Putamen (tissue), 1 donor: ENCODE measurements around the gene CPNE4.

Experiments used
- DNase-seq: peaks from one replicate; pipeline ENCODE4 v3.0.0-alpha.2; 2016; ENCODE audit warnings: low spot score

The CPNE4 gene

GRCh38 chr3:131692356-131692755 is 342.5 kb downstream of the CPNE4 start:
- no peak for DNase-seq

GRCh38 chr3:131690800-131691199 is 344.0 kb downstream of the CPNE4 start:
- no peak for DNase-seq

- no peak for DNase-seq
Measured at GRCh38 chr3:131688370-131688769, 346.4 kb downstream of the CPNE4 start.

- DNase-seq: no peak
Measured at GRCh38 chr3:131669600-131669999, 365.2 kb downstream of the CPNE4 start.

GRCh38 chr3:131658771-131659170 is 376.0 kb downstream of the CPNE4 start:
- no peak for DNase-seq

GRCh38 chr3:131658115-131658514 is 376.7 kb downstream of the CPNE4 start:
- DNase-seq: no peak

- DNase-seq: no peak
Measured at GRCh38 chr3:131655070-131655690, 379.6 kb downstream of the CPNE4 start.

- DNase-seq: no peak
Measured at GRCh38 chr3:131645638-131646037, 389.2 kb downstream of the CPNE4 start.

GRCh38 chr3:131636266-131636775 is 398.5 kb downstream of the CPNE4 start:
- DNase-seq: no peak

GRCh38 chr3:131630807-131631206 is 404.0 kb downstream of the CPNE4 start:
- no peak for DNase-seq

GRCh38 chr3:131630097-131630496 is 404.7 kb downstream of the CPNE4 start:
- DNase-seq: no peak

- peak; percentile 1 for DNase-seq
Measured at GRCh38 chr3:131623431-131623830, 411.4 kb downstream of the CPNE4 start.

GRCh38 chr3:131622726-131623125 is 412.1 kb downstream of the CPNE4 start:
- no peak for DNase-seq

- DNase-seq: no peak
Measured at GRCh38 chr3:131620977-131621376, 413.8 kb downstream of the CPNE4 start.

GRCh38 chr3:131619821-131620220 is 415.0 kb downstream of the CPNE4 start:
- no peak for DNase-seq

GRCh38 chr3:131616719-131617118 is 418.1 kb downstream of the CPNE4 start:
- DNase-seq: no peak

- no peak for DNase-seq
Measured at GRCh38 chr3:131612745-131613144, 422.1 kb downstream of the CPNE4 start.

- no peak for DNase-seq
Measured at GRCh38 chr3:131610174-131610573, 424.6 kb downstream of the CPNE4 start.

- no peak for DNase-seq
Measured at GRCh38 chr3:131608741-131609140, 426.1 kb downstream of the CPNE4 start.

GRCh38 chr3:131608296-131608695 is 426.5 kb downstream of the CPNE4 start:
- no peak for DNase-seq

- DNase-seq: no peak
Measured at GRCh38 chr3:131605916-131606315, 428.9 kb downstream of the CPNE4 start.

GRCh38 chr3:131602011-131602779 is 432.6 kb downstream of the CPNE4 start:
- no peak for DNase-seq

GRCh38 chr3:131597816-131598215 is 437.0 kb downstream of the CPNE4 start:
- DNase-seq: no peak

GRCh38 chr3:131596884-131597283 is 437.9 kb downstream of the CPNE4 start:
- no peak for DNase-seq
